Measurements from ENCODE around the gene KCNH1.

DNA sequence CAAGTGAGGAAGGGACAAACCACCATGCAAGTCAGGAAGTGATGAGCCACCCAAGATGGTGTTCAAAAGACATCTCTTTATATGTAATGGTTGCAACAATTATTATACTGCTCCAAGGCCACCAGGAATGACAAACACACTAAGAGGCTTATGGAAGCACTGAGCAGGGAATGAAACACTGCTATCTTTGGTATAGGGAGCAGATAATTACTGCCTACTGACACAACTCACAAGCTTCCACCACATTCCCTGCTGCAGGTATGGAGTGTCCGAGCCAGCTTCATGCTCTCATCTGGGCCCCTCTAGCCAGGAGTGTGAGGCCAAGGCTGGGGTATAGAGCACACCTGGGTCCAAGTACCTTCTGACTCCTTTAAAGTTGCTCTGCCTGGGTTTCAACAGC lies 433.9 kb downstream of the KCNH1 start:
- TF ChIP-seq EZH2phosphoT487 (IDR thresholded peaks at IDR 0.05; ENCODE audit: insufficient read depth, low read depth) = no peak
- TF ChIP-seq EZH2 (IDR thresholded peaks at IDR 0.05; ENCODE audit: insufficient read depth, poor library complexity, severe bottlenecking) = no peak

All from GM23248 (cell line).